Measurements from ENCODE around the gene VNN1.

DNA sequence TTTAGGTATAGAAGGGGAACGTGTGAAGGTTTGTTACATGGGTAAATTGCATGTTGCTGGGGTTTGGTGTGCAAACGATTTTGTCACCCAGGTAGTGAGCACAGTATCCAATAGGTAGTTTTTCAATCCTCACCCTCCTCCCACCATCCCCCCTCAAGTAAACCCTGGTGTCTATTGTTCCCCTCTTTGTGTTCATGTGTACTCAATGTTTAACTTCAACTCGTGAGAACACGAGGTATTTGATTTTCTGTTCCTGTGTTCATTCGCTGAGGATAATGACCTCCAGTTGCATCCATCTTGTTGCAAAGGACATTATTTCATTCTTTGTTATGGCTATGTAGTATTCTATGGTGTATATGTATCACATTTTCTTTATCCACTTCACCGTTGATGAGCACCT is 11.6 kb upstream of the VNN1 start:
- TF ChIP-seq, protein P1, sequence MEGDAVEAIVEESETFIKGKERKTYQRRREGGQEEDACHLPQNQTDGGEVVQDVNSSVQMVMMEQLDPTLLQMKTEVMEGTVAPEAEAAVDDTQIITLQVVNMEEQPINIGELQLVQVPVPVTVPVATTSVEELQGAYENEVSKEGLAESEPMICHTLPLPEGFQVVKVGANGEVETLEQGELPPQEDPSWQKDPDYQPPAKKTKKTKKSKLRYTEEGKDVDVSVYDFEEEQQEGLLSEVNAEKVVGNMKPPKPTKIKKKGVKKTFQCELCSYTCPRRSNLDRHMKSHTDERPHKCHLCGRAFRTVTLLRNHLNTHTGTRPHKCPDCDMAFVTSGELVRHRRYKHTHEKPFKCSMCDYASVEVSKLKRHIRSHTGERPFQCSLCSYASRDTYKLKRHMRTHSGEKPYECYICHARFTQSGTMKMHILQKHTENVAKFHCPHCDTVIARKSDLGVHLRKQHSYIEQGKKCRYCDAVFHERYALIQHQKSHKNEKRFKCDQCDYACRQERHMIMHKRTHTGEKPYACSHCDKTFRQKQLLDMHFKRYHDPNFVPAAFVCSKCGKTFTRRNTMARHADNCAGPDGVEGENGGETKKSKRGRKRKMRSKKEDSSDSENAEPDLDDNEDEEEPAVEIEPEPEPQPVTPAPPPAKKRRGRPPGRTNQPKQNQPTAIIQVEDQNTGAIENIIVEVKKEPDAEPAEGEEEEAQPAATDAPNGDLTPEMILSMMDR (IDR thresholded peaks at IDR 0.05): no peak
- TF ChIP-seq EZH2phosphoT487 (IDR thresholded peaks at IDR 0.05): no peak
